Liver (tissue), 3 donors: ENCODE measurements around the gene SLC12A9.

Experiments
- CTCF ChIP-seq: fragments of 150-350 bp; IDR thresholded peaks from 2 replicates; pipeline ENCODE4 v1.5.1; 2017; ENCODE audit warnings: improper control_type of control experiment, low read depth, low read length; ENCODE audit not compliant: missing input control
- GABPA ChIP-seq, 2 donors: IDR thresholded peaks in 1 of 2; conservative IDR thresholded peaks in 1 of 2; 2 replicates each; pipeline ENCODE4 v1.6.1; 2016; ENCODE audit warnings: antibody characterized with exemption in 2 of 2, mild to moderate bottlenecking in 1 of 2, moderate library complexity in 1 of 2
- JUND ChIP-seq, 2 donors: IDR thresholded peaks; 2 replicates each; pipeline ENCODE4 v1.6.1; 2016; ENCODE audit warnings: antibody characterized with exemption in 2 of 2
- donor health status: healthy.
- donor health status: healthy.

GRCh38 chr7:100837099-100837836 lies 15.2 kb upstream of the SLC12A9 start:
- TF ChIP-seq CTCF (no peak), GABPA (IDR thresholded peaks at IDR 0.05 in 1 of 2, conservative IDR thresholded peaks at IDR 0.05 in 1 of 2) (no peak), JUND (IDR thresholded peaks at IDR 0.05) (peak in 1 of 2 donors; percentile 52)
